AG04450 (cell line): ENCODE results near the gene RAP2A. TPM values are rescaled to one million over a fixed set of nuclear protein-coding genes. Genes with fewer than 3 reads are reported as not detected.
A peak's percentile ranks its signal among the peaks of the same experiment; 100 is the strongest.

Experiments used
- CTCF ChIA-PET: fragments of 300-600, 350-600 bp; formaldehyde crosslinking; extraction: SDS; loops from one replicate; lab custom pipeline; 2022; ENCODE audit warnings: antibody characterized with exemption, inconsistent platforms; lab: Charles Lee
- POLR2A ChIA-PET: fragments of 350-600 bp; formaldehyde crosslinking; extraction: SDS; loops from one replicate; lab custom pipeline; 2021; ENCODE audit warnings: antibody characterized with exemption, inconsistent platforms; lab: Yijun Ruan, JAX
- DNase-seq: peaks from one replicate; pipeline ENCODE4 v3.0.0-alpha.2; 2011; ENCODE audit warnings: low read depth, low spot score
- H3K27ac ChIP-seq: one replicate; pipeline ENCODE4 v1.5.1; 2012; ENCODE audit warnings: low read depth, low read length, control low read depth
- H3K27me3 ChIP-seq: one replicate; pipeline ENCODE4 v1.6.0; 2012; ENCODE audit warnings: low read length; ENCODE audit not compliant: control insufficient read depth, insufficient read depth
- H3K4me3 ChIP-seq: 2 replicates; pipeline ENCODE4 v1.5.1; 2011; ENCODE audit warnings: mild to moderate bottlenecking, low read depth, low read length, control low read depth
- H3K9me3 ChIP-seq: 2 replicates; pipeline ENCODE4 v1.5.1; 2012; ENCODE audit warnings: low read length; ENCODE audit not compliant: control insufficient read depth, insufficient read depth
- CTCF ChIP-seq: IDR thresholded peaks from 2 replicates; pipeline ENCODE4 v1.5.1; 2011; ENCODE audit warnings: low read depth, low read length, control low read depth, inconsistent platforms
- polyA plus RNA-seq: library from polyadenylated mRNA; depleted of rRNA; stranded (reverse); fragments of >200 nt; gene quantifications from 2 replicates; pipeline ENCODE4 v1.2.3, GENCODE V29; 2011

The RAP2A gene
- polyA plus RNA-seq, 1 experiment = 21.5 TPM

- POLR2A ChIA-PET = no interaction called here
- Histone ChIP-seq H3K27ac (no peak overlapping the region), H3K9me3 (no peaks in the 10 kb centered on the region), H3K27me3 (no peaks in the 10 kb centered on the region), H3K4me3 (no peak overlapping the region)
- no peak for TF ChIP-seq CTCF
- CTCF ChIA-PET = no interaction called here
- no peak for DNase-seq
These were observed 8.4 kb upstream of the RAP2A start for GRCh38 chr13:97425590-97425989.

- Histone ChIP-seq H3K9me3 (no peaks in the 10 kb centered on the region), H3K4me3 (no peak overlapping the region), H3K27me3 (no peaks in the 10 kb centered on the region), H3K27ac (no peak overlapping the region)
- DNase-seq = no peak
- POLR2A ChIA-PET = no interaction called here
- CTCF ChIA-PET = no interaction called here
- no peak for TF ChIP-seq CTCF
These were observed 7.3 kb upstream of the RAP2A start for GRCh38 chr13:97426695-97427094.

GRCh38 chr13:97429681-97430081 is 4.3 kb upstream of the RAP2A start:
- CTCF ChIA-PET = interaction anchor here (1.0 to 2.4 kb wide), 2 partner anchors 145 to 412 kb away, joined by 5 to 8 read pairs; no protein-coding TSS in a partner anchor
- H3K4me3 ChIP-seq = peak overlapping the region; percentile 50

GRCh38 chr13:97430296-97430695 is 3.7 kb upstream of the RAP2A start:
- Histone ChIP-seq H3K4me3 (no peak overlapping the region), H3K9me3 (no peaks in the 10 kb centered on the region), H3K27ac (no peak overlapping the region), H3K27me3 (no peaks in the 10 kb centered on the region)
- ChIA-PET POLR2A (no interaction called here), CTCF (interaction anchor here (1.0 to 3.3 kb wide), 2 partner anchors 320 to 412 kb away, joined by 5 to 21 read pairs; no protein-coding TSS in a partner anchor)
- no peak for DNase-seq
- TF ChIP-seq CTCF = no peak

More at GRCh38 chr13:97429681-97430081, 4.3 kb upstream of the RAP2A start:
- no peak for TF ChIP-seq CTCF
- Histone ChIP-seq H3K27ac (no peak overlapping the region), H3K9me3 (no peaks in the 10 kb centered on the region), H3K27me3 (no peaks in the 10 kb centered on the region)
- no peak for DNase-seq
- POLR2A ChIA-PET = no interaction called here

GRCh38 chr13:97431171-97431764 is 2.7 kb upstream of the RAP2A start:
- no peaks in the 10 kb centered on the region for H3K27me3 ChIP-seq
- CTCF ChIA-PET = interaction anchor here (1.2 to 3.3 kb wide), 4 partner anchors 228 to 413 kb away, joined by 3 to 21 read pairs (median 8); no protein-coding TSS in a partner anchor
- no peak for DNase-seq
- POLR2A ChIA-PET = no interaction called here
- no peak overlapping the region for H3K27ac ChIP-seq
- TF ChIP-seq CTCF = no peak
- no peak overlapping the region for H3K4me3 ChIP-seq
- no peaks in the 10 kb centered on the region for H3K9me3 ChIP-seq
